Natural killer cell (primary cell): ENCODE data around the gene RABGAP1L. TPM values are rescaled to one million over a fixed set of nuclear protein-coding genes. Genes with fewer than 3 reads are reported as not detected.
"Not testable (repeated sequence)": the region's sequence is repeated elsewhere in the genome, so short reads cannot be mapped to it uniquely, and the experiment has no call there.

Source experiments
- ATAC-seq, 3 donors: fragments of 150-1000 bp in 2 of 3; fragments of 200-7000 bp in 1 of 3; cut with Tn5 transposase; 1 replicate in 1 of 3; 2 replicates in 2 of 3; pipeline ENCODE4 v1.10.0; 2021; ENCODE audit warnings: mild to moderate bottlenecking in 2 of 3, moderate library complexity in 2 of 3
- DNase-seq, 2 donors: peaks; one replicate each; pipeline versions ENCODE4 v3.0.0 to v3.0.0-alpha.2; 2013 to 2021; ENCODE audit warnings: mixed read lengths in 1 of 2
- H3K27ac ChIP-seq: one replicate; pipeline ENCODE4 v1.5.1; 2013; ENCODE audit warnings: mild to moderate bottlenecking, low read length
- H3K27me3 ChIP-seq: one replicate; pipeline ENCODE4 v1.6.1; 2013; ENCODE audit warnings: low read length; ENCODE audit not compliant: control insufficient read depth, insufficient read depth
- H3K36me3 ChIP-seq: one replicate; pipeline ENCODE4 v1.6.1; 2013; ENCODE audit warnings: low read length; ENCODE audit not compliant: control insufficient read depth, insufficient read depth
- H3K4me1 ChIP-seq: one replicate; pipeline ENCODE4 v1.6.1; 2013; ENCODE audit warnings: low read length; ENCODE audit not compliant: control insufficient read depth, insufficient read depth
- H3K4me3 ChIP-seq: one replicate; pipeline ENCODE4 v1.5.1; 2013; ENCODE audit warnings: low read length
- H3K9me3 ChIP-seq: one replicate; pipeline ENCODE4 v1.6.1; 2013; ENCODE audit warnings: low read length; ENCODE audit not compliant: control insufficient read depth, insufficient read depth
- H3K27ac Mint-ChIP-seq, 2 donors: one replicate each; pipeline ENCODE4 v1.8.0; 2022; ENCODE audit warnings: mild to moderate bottlenecking in 2 of 2, mixed read lengths in 2 of 2, moderate library complexity in 1 of 2
- H3K27me3 Mint-ChIP-seq, 2 donors: one replicate each; pipeline ENCODE4 v1.8.0; 2022; ENCODE audit warnings: low read depth in 2 of 2, mixed read lengths in 2 of 2
- H3K36me3 Mint-ChIP-seq: one replicate; pipeline ENCODE4 v1.8.0; 2022; ENCODE audit warnings: mixed read lengths
- H3K4me1 Mint-ChIP-seq, 2 donors: one replicate each; pipeline ENCODE4 v1.8.0; 2022; ENCODE audit warnings: mixed read lengths in 2 of 2
- H3K4me3 Mint-ChIP-seq: one replicate; pipeline ENCODE4 v1.8.0; 2022; ENCODE audit warnings: mild to moderate bottlenecking, moderate library complexity, mixed read lengths
- H3K9me3 Mint-ChIP-seq, 2 donors: one replicate each; pipeline ENCODE4 v1.8.0; 2022; ENCODE audit warnings: mixed read lengths in 2 of 2
- WGBS: methylation state at CpG from one replicate; pipeline ENCODE4 v1.1.7; 2013; ENCODE audit warnings: missing lambda C conversion rate; ENCODE audit not compliant: insufficient coverage; 5-methylcytosine and 5-hydroxymethylcytosine counted together
- intact Hi-C: fragments of 100-400 bp; cut with micrococcal nuclease; formaldehyde crosslinking; loops from one replicate; pipeline ENCODE4 v1.14.2; 2022
- total RNA-seq, 4 donors: library from RNA; stranded (reverse); fragments of 120-200 nt in 1 of 4; gene quantifications; one replicate each; pipeline versions ENCODE4 v1.2.3 to v1.2.4, GENCODE V29; 2013 to 2022
- TF ChIP-seq, protein P1 (sequence below): fragments of 200-600 bp; IDR thresholded peaks from one replicate; pipeline ENCODE4 v1.8.0; 2022; ENCODE audit warnings: antibody characterized with exemption

RABGAP1L gene
- total RNA-seq, 3 donors from 2014 or later (not counting 1 experiment from before 2014, with no cell fraction given), result 145 to 168 (median 153) TPM

DNA sequence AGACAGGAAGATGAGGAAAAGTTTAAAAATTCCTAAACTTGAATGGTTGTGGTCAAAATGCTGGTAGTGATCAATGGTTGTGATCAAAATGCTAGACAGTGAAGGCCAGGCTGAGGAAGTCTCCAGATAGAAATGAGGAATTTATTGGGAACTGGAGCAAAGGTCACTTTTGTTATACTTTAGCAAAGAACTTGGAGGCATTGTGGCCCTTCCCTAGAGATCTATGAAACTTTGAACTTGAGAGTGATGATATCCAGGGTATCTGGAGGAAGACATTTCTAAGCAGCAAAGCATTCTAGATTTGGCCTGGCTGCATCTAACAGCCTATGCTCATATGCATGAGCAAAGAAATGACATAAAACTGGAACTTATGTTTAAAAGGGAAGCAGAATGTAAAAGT is 35.5 kb upstream of the RABGAP1L start:
- H3K27me3 Mint-ChIP-seq, result peaks cover 0 to 11% of the 10 kb centered on the region in 2 donors
- Histone ChIP-seq H3K27me3 (no peaks in the 10 kb centered on the region), H3K9me3 (peaks cover 13% of the 10 kb centered on the region), H3K4me3 (no peak overlapping the region), H3K27ac (no peak overlapping the region), H3K4me1 (no peaks in the 10 kb centered on the region), H3K36me3 (no peaks in the 10 kb centered on the region)
- H3K4me3 Mint-ChIP-seq, result no peak overlapping the region
- intact Hi-C loops, result no loop called here
- no peak overlapping the region for H3K27ac Mint-ChIP-seq
- ATAC-seq (no peak), DNase-seq (no peak)
- no peaks in the 10 kb centered on the region for H3K4me1 Mint-ChIP-seq
- TF ChIP-seq, protein P1, sequence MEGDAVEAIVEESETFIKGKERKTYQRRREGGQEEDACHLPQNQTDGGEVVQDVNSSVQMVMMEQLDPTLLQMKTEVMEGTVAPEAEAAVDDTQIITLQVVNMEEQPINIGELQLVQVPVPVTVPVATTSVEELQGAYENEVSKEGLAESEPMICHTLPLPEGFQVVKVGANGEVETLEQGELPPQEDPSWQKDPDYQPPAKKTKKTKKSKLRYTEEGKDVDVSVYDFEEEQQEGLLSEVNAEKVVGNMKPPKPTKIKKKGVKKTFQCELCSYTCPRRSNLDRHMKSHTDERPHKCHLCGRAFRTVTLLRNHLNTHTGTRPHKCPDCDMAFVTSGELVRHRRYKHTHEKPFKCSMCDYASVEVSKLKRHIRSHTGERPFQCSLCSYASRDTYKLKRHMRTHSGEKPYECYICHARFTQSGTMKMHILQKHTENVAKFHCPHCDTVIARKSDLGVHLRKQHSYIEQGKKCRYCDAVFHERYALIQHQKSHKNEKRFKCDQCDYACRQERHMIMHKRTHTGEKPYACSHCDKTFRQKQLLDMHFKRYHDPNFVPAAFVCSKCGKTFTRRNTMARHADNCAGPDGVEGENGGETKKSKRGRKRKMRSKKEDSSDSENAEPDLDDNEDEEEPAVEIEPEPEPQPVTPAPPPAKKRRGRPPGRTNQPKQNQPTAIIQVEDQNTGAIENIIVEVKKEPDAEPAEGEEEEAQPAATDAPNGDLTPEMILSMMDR, result no peak
- peaks cover 24% of the 10 kb centered on the region for H3K36me3 Mint-ChIP-seq
- peaks cover 2 to 10% of the 10 kb centered on the region in 2 donors for H3K9me3 Mint-ChIP-seq

DNA sequence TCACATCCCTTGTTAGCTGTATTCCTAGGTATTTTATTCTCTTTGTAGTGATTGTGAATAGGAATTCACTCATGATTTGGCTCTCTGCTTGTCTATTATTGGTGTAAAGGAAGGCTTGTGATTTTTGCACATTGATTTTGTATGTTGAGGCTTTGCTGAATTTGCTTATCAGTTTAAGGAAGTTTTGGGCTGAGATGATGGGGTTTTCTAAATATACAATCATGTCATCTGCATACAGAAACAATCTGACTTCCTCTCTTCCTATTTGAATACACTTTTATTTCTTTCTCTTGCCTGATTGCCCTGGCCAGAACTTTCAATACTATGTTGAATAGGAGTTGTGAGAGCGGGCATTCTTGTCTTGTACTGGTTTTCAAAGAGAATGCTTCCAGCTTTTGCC is 32.1 kb upstream of the RABGAP1L start:
- DNase-seq, H3K9me3 Mint-ChIP-seq, H3K36me3 ChIP-seq, H3K27ac ChIP-seq, H3K4me3 ChIP-seq, H3K4me3 Mint-ChIP-seq, H3K27ac Mint-ChIP-seq, ATAC-seq, H3K27me3 ChIP-seq, H3K4me1 ChIP-seq, intact Hi-C loops, H3K4me1 Mint-ChIP-seq: not testable (repeated sequence)
- peaks cover 13% of the 10 kb centered on the region for H3K9me3 ChIP-seq
- Mint-ChIP-seq H3K27me3 (peaks cover 10 to 30% of the 10 kb centered on the region in 2 donors), H3K36me3 (peaks cover 39% of the 10 kb centered on the region)
- WGBS, result 71% methylated on average over 1 of the region's 1 CpG

DNA sequence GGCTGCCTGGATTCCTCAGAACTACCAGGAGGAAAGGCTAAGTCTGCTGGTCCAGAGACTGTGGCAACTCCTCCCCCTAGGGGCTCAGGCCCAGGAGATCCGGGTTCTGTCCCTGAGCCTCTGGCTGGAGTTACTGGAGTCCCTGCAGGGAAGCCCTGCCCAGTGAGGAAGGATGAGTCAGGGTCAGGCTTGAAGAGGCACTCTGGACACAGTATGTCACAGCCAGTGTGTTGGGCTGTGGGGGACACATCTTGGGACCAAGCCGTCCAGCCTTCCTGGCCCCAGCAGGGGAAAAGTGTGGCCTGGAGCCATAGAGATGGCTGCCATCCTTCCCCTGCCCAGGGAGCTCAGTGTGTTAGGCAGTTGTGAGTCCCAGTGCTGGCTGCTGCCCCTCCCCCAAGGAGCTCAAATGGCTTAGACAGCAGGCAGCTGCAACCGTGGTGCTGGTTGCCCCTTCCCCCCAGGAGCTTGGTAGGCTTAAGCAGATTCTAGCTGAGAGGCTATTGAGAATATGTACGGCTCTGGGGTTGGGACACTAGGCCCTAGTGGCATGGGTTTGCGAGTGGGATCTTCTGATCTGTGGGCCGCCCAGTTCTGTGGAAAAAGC is 28.2 kb upstream of the RABGAP1L start:
- TF ChIP-seq, protein P1, result no peak
- H3K27ac Mint-ChIP-seq, result no peak overlapping the region

DNA sequence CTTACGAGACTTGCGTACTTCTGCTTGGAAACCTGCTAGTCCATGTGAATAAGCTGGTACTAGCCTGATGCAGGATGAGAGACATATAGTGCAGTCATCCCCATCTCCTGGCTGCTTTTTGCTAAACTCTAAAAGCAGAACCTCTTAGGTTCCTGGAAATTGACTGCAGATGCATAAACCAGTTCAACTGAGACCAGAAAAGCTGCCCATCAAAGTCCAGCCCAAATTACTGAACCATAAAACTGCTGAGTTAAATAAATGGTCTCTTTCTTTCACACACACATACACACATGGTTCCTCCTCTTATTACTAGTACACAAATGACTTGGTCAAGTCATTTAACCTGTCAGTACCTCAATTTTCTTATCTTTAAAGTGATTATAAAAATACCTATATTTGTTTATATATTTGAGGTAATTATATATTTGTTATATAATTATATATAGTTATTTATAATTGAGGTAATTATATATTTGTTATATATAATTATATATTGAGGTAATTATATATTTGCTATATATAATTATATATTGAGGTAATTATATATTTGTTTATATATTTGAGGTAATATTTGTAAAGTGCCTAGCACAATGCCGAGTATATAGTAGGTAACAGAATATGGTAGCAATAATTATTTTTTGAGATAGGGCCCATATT is 25.2 kb upstream of the RABGAP1L start:
- no peaks in the 10 kb centered on the region for H3K4me1 Mint-ChIP-seq
- DNase-seq (no peak), ATAC-seq (no peak)
- Histone ChIP-seq H3K9me3 (no peaks in the 10 kb centered on the region), H3K36me3 (no peaks in the 10 kb centered on the region), H3K4me1 (no peaks in the 10 kb centered on the region), H3K4me3 (no peak overlapping the region), H3K27ac (no peak overlapping the region), H3K27me3 (no peaks in the 10 kb centered on the region)
- TF ChIP-seq, protein P1, result no peak
- WGBS, result 68% methylated on average over 2 of the region's 3 CpGs
- intact Hi-C loops, result no loop called here
- peaks cover 12% of the 10 kb centered on the region for H3K36me3 Mint-ChIP-seq
- peaks cover 8 to 16% of the 10 kb centered on the region in 2 donors for H3K27me3 Mint-ChIP-seq
- no peaks in the 10 kb centered on the region for H3K9me3 Mint-ChIP-seq
- H3K27ac Mint-ChIP-seq, result no peak overlapping the region
- no peak overlapping the region for H3K4me3 Mint-ChIP-seq

More for the DNA sequence above, 28.2 kb upstream of the RABGAP1L start:
- Histone ChIP-seq H3K27ac (no peak overlapping the region), H3K27me3 (no peaks in the 10 kb centered on the region), H3K4me3 (no peak overlapping the region), H3K36me3 (no peaks in the 10 kb centered on the region), H3K4me1 (no peaks in the 10 kb centered on the region), H3K9me3 (no peaks in the 10 kb centered on the region)
- no peaks in the 10 kb centered on the region for H3K4me1 Mint-ChIP-seq
- intact Hi-C loops, result no loop called here
- no peaks in the 10 kb centered on the region for H3K9me3 Mint-ChIP-seq
- H3K36me3 Mint-ChIP-seq, result peaks cover 28% of the 10 kb centered on the region
- H3K4me3 Mint-ChIP-seq, result no peak overlapping the region
- DNase-seq (no peak), ATAC-seq (no peak)
- peaks cover 10 to 30% of the 10 kb centered on the region in 2 donors for H3K27me3 Mint-ChIP-seq
- 89% methylated on average over 6 of the region's 6 CpGs for WGBS
